Activated naive CD4-positive, alpha-beta T cell treated with anti-CD3 and anti-CD28 coated beads, Interleukin-2, amount 10 ng/mL, durations not matched to agents 7 days and 5 days (primary cell): ENCODE data around the gene PKIB.
"Not testable (repeated sequence)": the region's sequence is repeated elsewhere in the genome, so short reads cannot be mapped to it uniquely, and the experiment has no call there.

Source experiments
- CTCF ChIA-PET: fragments of 350-600 bp; sonication (Branson Sonifier 250); formaldehyde crosslinking; loops from one replicate; lab custom pipeline; 2021; ENCODE audit warnings: antibody characterized with exemption; lab: Charles Lee
- DNase-seq: peaks from one replicate; pipeline ENCODE4 v3.0.0-alpha.2; 2020
- H3K27ac Mint-ChIP-seq: one replicate; pipeline ENCODE4 v1.8.0; 2021; ENCODE audit warnings: mild to moderate bottlenecking, moderate library complexity, mixed read lengths
- H3K27me3 Mint-ChIP-seq: one replicate; pipeline ENCODE4 v1.8.0; 2021; ENCODE audit warnings: mild to moderate bottlenecking, mixed read lengths
- H3K36me3 Mint-ChIP-seq: one replicate; pipeline ENCODE4 v1.8.0; 2021; ENCODE audit warnings: mixed read lengths
- H3K4me1 Mint-ChIP-seq: one replicate; pipeline ENCODE4 v1.8.0; 2021; ENCODE audit warnings: mixed read lengths
- H3K4me3 Mint-ChIP-seq: one replicate; pipeline ENCODE4 v1.8.0; 2021; ENCODE audit warnings: mild to moderate bottlenecking, moderate library complexity, mixed read lengths
- H3K9me3 Mint-ChIP-seq: one replicate; pipeline ENCODE4 v1.8.0; 2021; ENCODE audit warnings: mixed read lengths

PKIB gene

GRCh38 chr6:122740936-122741335 is 130.7 kb downstream of the PKIB start:
- Mint-ChIP-seq H3K4me1 (no peaks in the 10 kb centered on the region), H3K27me3 (peaks cover 4% of the 10 kb centered on the region), H3K36me3 (no peaks in the 10 kb centered on the region), H3K27ac (no peak overlapping the region), H3K4me3 (no peak overlapping the region), H3K9me3 (no peaks in the 10 kb centered on the region)
- no peak for DNase-seq
- CTCF ChIA-PET: interaction anchor here (1.3 to 2.0 kb wide), 2 partner anchors 98 kb away, joined by 7 to 9 read pairs; no protein-coding TSS in a partner anchor

- not testable (repeated sequence) for H3K27ac Mint-ChIP-seq, DNase-seq
- CTCF ChIA-PET: interaction anchor here (1.3 to 2.9 kb wide), 3 partner anchors 10 to 95 kb away, joined by 3 to 25 read pairs (median 4); partner anchors contain the start of gene FABP7
Observed at GRCh38 chr6:122744247-122744646, 134.0 kb downstream of the PKIB start.

GRCh38 chr6:122744856-122745255 is 134.7 kb downstream of the PKIB start:
- not testable (repeated sequence) for H3K27ac Mint-ChIP-seq, H3K27me3 Mint-ChIP-seq, H3K9me3 Mint-ChIP-seq, H3K4me3 Mint-ChIP-seq, DNase-seq, H3K36me3 Mint-ChIP-seq
- CTCF ChIA-PET: interaction anchor here (1.3 to 2.9 kb wide), 3 partner anchors 9 to 94 kb away, joined by 3 to 25 read pairs (median 4); partner anchors contain the start of gene FABP7
- H3K4me1 Mint-ChIP-seq: peaks cover 11% of the 10 kb centered on the region

More at GRCh38 chr6:122744247-122744646, 134.0 kb downstream of the PKIB start:
- H3K36me3 Mint-ChIP-seq, H3K27me3 Mint-ChIP-seq, H3K9me3 Mint-ChIP-seq, H3K4me3 Mint-ChIP-seq: not testable (repeated sequence)
- H3K4me1 Mint-ChIP-seq: peaks cover 11% of the 10 kb centered on the region

DNA sequence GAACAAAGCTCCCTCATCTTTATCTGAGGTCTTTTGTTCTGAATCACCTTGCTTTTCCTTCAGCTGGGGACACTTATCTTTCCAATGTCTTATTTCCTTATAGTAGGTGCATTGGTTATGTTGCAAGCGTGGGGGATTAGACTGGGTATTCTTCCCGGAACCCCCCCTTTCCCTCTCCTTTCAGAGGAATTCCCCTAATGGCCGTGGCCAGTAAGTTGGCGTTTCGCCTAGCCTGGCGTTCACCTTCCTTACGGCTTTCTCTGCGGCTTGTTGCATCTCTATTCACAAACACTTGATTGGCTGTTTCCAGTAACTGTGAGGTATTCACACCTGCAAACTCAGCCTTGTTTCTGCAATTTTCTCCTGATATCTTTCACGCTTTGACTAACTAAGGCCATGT is 136.5 kb downstream of the PKIB start:
- H3K27me3 Mint-ChIP-seq: no peaks in the 10 kb centered on the region
- peaks cover 2% of the 10 kb centered on the region for H3K9me3 Mint-ChIP-seq
- H3K4me1 Mint-ChIP-seq: peaks cover 23% of the 10 kb centered on the region
- no peak for DNase-seq
- no peak overlapping the region for H3K4me3 Mint-ChIP-seq
- no peak overlapping the region for H3K27ac Mint-ChIP-seq
- CTCF ChIA-PET: interaction anchor here (1.3 to 2.9 kb wide), 2 partner anchors 14 to 92 kb away, joined by 4 to 25 read pairs; no protein-coding TSS in a partner anchor
- no peaks in the 10 kb centered on the region for H3K36me3 Mint-ChIP-seq

DNA sequence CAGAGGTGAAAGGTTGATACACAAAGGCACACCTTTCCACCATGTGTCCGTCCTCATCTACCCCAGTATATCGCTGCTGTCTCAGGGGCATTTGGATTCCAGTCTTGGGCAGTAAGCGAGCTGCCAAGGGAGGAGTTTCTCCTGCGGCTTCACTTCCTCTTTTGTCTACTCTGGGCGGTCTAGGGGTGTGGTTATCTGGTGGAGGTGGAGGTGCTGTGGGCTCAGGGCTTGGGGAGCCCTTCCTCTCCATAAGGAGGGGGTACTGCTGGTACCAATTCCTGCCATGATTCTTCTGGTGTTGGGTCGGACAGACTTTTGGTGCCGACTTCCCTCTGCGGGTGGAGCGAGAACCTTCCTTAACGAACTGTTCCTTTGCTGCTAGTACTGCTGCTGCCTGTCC is 137.4 kb downstream of the PKIB start:
- Mint-ChIP-seq H3K27ac (no peak overlapping the region), H3K27me3 (no peaks in the 10 kb centered on the region), H3K4me1 (peaks cover 25% of the 10 kb centered on the region), H3K9me3 (peaks cover 2% of the 10 kb centered on the region), H3K36me3 (no peaks in the 10 kb centered on the region), H3K4me3 (no peak overlapping the region)
- DNase-seq: no peak
- CTCF ChIA-PET: no interaction called here

DNA sequence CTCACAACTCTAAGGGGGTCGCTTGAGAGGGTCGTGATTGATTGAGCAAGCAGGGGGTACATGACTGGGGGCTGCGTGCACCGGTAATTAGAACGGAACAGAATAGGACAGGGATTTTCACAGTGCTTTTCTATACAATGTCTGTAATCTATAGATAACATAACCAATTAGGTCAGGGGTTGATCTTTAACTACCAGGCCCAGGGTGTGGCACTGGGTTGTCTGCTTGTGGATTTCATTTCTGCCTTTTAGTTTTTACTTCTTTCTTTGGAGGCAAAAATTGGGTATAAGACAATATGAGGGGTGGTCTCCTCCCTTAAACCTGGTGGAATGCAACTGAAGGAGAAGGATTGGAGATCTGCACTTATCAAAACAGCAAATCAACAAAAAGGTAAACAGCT is 138.7 kb downstream of the PKIB start:
- not testable (repeated sequence) for H3K9me3 Mint-ChIP-seq, H3K27me3 Mint-ChIP-seq, DNase-seq, H3K4me3 Mint-ChIP-seq, H3K36me3 Mint-ChIP-seq, H3K27ac Mint-ChIP-seq
- H3K4me1 Mint-ChIP-seq: peaks cover 25% of the 10 kb centered on the region
- CTCF ChIA-PET: interaction anchor here (2.3 kb wide), 1 partner anchor 90 kb away, joined by 10 read pairs; no protein-coding TSS in a partner anchor

GRCh38 chr6:122749451-122750050 is 139.3 kb downstream of the PKIB start:
- H3K27ac Mint-ChIP-seq: no peak overlapping the region
- peaks cover 25% of the 10 kb centered on the region for H3K4me1 Mint-ChIP-seq
- peaks cover 2% of the 10 kb centered on the region for H3K9me3 Mint-ChIP-seq
- CTCF ChIA-PET: interaction anchor here (2.3 kb wide), 1 partner anchor 89 kb away, joined by 10 read pairs; no protein-coding TSS in a partner anchor
- H3K27me3 Mint-ChIP-seq: no peaks in the 10 kb centered on the region
- no peaks in the 10 kb centered on the region for H3K36me3 Mint-ChIP-seq
- DNase-seq: no peak
- H3K4me3 Mint-ChIP-seq: no peak overlapping the region

- H3K9me3 Mint-ChIP-seq: peaks cover 2% of the 10 kb centered on the region
- no peak overlapping the region for H3K4me3 Mint-ChIP-seq
- H3K27ac Mint-ChIP-seq: peak overlapping the region; percentile 6
- H3K4me1 Mint-ChIP-seq: peaks cover 25% of the 10 kb centered on the region
- CTCF ChIA-PET: no interaction called here
- H3K36me3 Mint-ChIP-seq: no peaks in the 10 kb centered on the region
- DNase-seq: no peak
- no peaks in the 10 kb centered on the region for H3K27me3 Mint-ChIP-seq
Observed at GRCh38 chr6:122751326-122751725, 141.1 kb downstream of the PKIB start.

DNA sequence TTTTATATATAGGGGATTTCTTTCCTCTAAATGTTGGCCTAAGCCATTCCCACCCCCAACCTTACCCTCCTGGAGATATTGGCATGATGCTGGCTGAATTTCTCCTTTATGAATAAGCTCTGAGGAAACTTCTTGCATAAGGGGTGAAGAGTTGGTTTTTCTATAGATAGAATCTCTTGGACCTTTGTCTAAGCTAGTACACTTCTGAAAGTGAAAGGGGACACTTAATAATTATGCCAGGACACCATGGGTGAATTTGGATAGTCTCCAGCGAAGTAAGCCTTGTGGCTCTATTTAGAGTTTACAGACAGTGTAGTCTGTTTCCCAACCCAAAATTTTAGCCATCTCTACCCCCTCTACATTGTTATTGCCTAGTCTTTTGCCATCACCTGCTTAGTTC is 142.3 kb downstream of the PKIB start:
- CTCF ChIA-PET: no interaction called here
- H3K4me3 Mint-ChIP-seq: no peak overlapping the region
- no peak overlapping the region for H3K27ac Mint-ChIP-seq
- no peaks in the 10 kb centered on the region for H3K27me3 Mint-ChIP-seq
- H3K36me3 Mint-ChIP-seq: no peaks in the 10 kb centered on the region
- no peak for DNase-seq
- H3K4me1 Mint-ChIP-seq: peaks cover 21% of the 10 kb centered on the region
- H3K9me3 Mint-ChIP-seq: peaks cover 2% of the 10 kb centered on the region

DNA sequence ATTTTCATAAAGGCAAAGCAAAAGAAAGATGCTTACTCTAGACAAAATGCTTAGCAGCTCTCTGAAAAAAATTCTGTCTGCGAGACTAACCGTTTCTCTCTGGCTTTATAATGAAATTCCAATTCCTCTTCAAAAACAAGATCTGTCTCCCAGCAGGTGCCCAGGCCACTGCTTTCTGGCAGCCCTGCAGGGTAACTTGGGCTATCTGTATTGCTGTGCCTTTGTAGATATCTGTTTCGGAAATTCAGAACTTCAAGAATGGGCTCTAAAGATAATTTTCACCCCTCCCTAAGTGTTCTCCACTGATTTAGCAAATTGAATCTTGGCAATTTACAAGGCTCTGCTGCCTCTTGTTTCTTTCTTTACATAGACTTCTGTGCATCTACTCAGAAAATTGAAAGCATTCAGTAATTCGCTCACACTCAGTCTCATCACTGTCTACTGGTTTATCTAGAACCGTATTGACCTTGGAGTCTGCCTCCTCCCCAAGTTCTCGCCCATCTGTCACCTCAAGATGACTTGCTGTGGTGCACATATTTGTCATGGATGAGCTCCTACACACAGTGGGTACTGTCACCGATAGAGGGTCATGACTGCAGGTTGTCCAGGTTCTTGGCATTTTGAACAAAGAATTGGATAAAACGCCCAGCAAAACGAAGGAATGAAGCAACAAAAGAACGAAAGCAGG is 142.9 kb downstream of the PKIB start:
- no peaks in the 10 kb centered on the region for H3K27me3 Mint-ChIP-seq
- CTCF ChIA-PET: interaction anchor here (1.2 to 1.5 kb wide), 2 partner anchors 9 to 86 kb away, joined by 3 to 4 read pairs; no protein-coding TSS in a partner anchor
- H3K27ac Mint-ChIP-seq: no peak overlapping the region
- H3K36me3 Mint-ChIP-seq: no peaks in the 10 kb centered on the region
- DNase-seq: no peak
- H3K4me3 Mint-ChIP-seq: no peak overlapping the region
- H3K4me1 Mint-ChIP-seq: peaks cover 14% of the 10 kb centered on the region
- H3K9me3 Mint-ChIP-seq: peaks cover under 1% of the 10 kb centered on the region

GRCh38 chr6:122753688-122754056 is 143.5 kb downstream of the PKIB start:
- H3K9me3 Mint-ChIP-seq: no peaks in the 10 kb centered on the region
- H3K36me3 Mint-ChIP-seq: no peaks in the 10 kb centered on the region
- CTCF ChIA-PET: interaction anchor here (1.2 to 1.5 kb wide), 2 partner anchors 9 to 85 kb away, joined by 3 to 4 read pairs; no protein-coding TSS in a partner anchor
- no peak overlapping the region for H3K4me3 Mint-ChIP-seq
- no peaks in the 10 kb centered on the region for H3K27me3 Mint-ChIP-seq
- H3K4me1 Mint-ChIP-seq: peaks cover 14% of the 10 kb centered on the region
- no peak overlapping the region for H3K27ac Mint-ChIP-seq
- no peak for DNase-seq

DNA sequence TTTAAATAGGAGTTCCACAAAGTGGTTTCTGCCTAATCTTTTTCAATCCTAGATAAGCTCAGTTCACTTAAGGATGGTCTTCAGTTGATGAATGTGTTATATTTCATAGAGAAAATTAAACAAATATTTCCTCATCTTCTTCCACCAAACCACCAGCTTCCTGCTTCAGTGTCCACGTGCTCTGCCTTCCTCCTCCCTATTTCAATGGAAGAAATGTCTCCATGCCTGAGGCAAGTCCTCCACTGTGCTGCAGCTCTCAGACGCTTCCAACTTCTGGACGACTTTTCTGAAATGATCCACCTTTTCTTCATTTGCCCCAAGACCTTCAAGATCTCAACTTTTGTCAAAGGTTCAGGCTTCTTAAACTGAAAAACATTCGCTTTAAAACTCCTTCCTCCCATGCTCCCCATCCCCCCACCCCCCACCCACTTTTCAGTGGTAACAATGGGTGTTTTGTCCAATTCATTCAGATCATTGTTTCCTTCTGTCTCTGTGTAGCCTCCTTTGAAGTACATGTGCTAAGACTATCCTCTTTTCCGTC is 144.1 kb downstream of the PKIB start:
- peaks cover 17% of the 10 kb centered on the region for H3K4me1 Mint-ChIP-seq
- no peak overlapping the region for H3K4me3 Mint-ChIP-seq
- H3K36me3 Mint-ChIP-seq: no peaks in the 10 kb centered on the region
- no peaks in the 10 kb centered on the region for H3K27me3 Mint-ChIP-seq
- DNase-seq: no peak
- CTCF ChIA-PET: interaction anchor here (1.2 to 1.5 kb wide), 2 partner anchors 10 to 85 kb away, joined by 3 to 4 read pairs; no protein-coding TSS in a partner anchor
- no peaks in the 10 kb centered on the region for H3K9me3 Mint-ChIP-seq
- H3K27ac Mint-ChIP-seq: no peak overlapping the region

DNA sequence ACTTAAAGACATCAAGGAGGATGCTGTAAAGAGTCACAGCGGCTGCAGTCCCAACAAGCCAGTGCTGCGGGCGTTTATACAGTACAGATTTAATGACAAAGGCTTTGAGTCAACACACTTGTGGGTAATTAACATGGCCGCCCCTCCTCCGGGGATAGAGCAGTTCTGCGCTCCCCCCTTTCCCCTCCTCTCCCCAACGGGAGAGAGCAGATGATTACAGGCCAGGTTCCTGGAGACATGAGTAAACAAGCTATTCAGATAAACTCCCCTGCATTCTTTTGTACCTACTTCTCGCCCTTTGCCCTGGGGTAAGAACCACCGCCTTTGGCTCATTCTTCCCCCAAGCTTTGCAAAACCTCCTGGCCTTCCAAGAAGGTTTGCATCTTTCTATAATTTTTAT is 145.7 kb downstream of the PKIB start:
- H3K4me1 Mint-ChIP-seq: peaks cover 15% of the 10 kb centered on the region
- no peak for DNase-seq
- CTCF ChIA-PET: no interaction called here
- no peaks in the 10 kb centered on the region for H3K27me3 Mint-ChIP-seq
- H3K9me3 Mint-ChIP-seq: no peaks in the 10 kb centered on the region
- H3K27ac Mint-ChIP-seq: no peak overlapping the region
- H3K36me3 Mint-ChIP-seq: no peaks in the 10 kb centered on the region
- no peak overlapping the region for H3K4me3 Mint-ChIP-seq

GRCh38 chr6:122758927-122759334 is 148.7 kb downstream of the PKIB start:
- no peaks in the 10 kb centered on the region for H3K36me3 Mint-ChIP-seq
- peaks cover 5% of the 10 kb centered on the region for H3K4me1 Mint-ChIP-seq
- CTCF ChIA-PET: no interaction called here
- H3K27me3 Mint-ChIP-seq: no peaks in the 10 kb centered on the region
- no peak overlapping the region for H3K4me3 Mint-ChIP-seq
- H3K9me3 Mint-ChIP-seq: no peaks in the 10 kb centered on the region
- H3K27ac Mint-ChIP-seq: no peak overlapping the region
- no peak for DNase-seq
